SU-DHL-6 (cell line): ENCODE measurements around the gene SEMA4A.

ENCODE experiments used
- H2AFZ ChIP-seq: fragments of 200-600 bp; sonication (generic); 2 replicates; pipeline ENCODE4 v1.6.1; 2014; ENCODE audit warnings: low read depth, mild to moderate bottlenecking, moderate library complexity, mixed read lengths, antibody characterized with exemption, low read length; ENCODE audit not compliant: severe bottlenecking
- H3F3A ChIP-seq: fragments of 200-600 bp; shearing (Covaris generic); 2 replicates; pipeline ENCODE4 v1.6.0; 2016; ENCODE audit warnings: antibody characterized with exemption, mild to moderate bottlenecking; ENCODE audit not compliant: insufficient read depth
- H3K27ac ChIP-seq: fragments of 200-600 bp; sonication (generic); 2 replicates; pipeline ENCODE4 v1.5.1; 2016; ENCODE audit warnings: low read depth, mild to moderate bottlenecking, low read length, moderate library complexity, mixed read lengths
- H3K27me3 ChIP-seq: fragments of 200-600 bp; sonication (generic), shearing (Covaris generic); 2 replicates; pipeline ENCODE4 v1.6.0; 2014; ENCODE audit warnings: mild to moderate bottlenecking, low read length
- H3K36me3 ChIP-seq: fragments of 200-600 bp; sonication (generic); 2 replicates; pipeline ENCODE4 v1.6.1; 2014; ENCODE audit warnings: mild to moderate bottlenecking, low read length, mixed read lengths
- H3K4me2 ChIP-seq: fragments of 300-600, 200-600 bp; shearing (Covaris generic), sonication (generic); 2 replicates; pipeline ENCODE4 v1.6.0; 2014; ENCODE audit warnings: low read length, low read depth, mild to moderate bottlenecking; ENCODE audit not compliant: poor library complexity, severe bottlenecking
- H3K4me3 ChIP-seq: fragments of 200-600 bp; sonication (generic); 2 replicates; pipeline ENCODE4 v1.5.1; 2014; ENCODE audit warnings: antibody characterized with exemption, low read length, mild to moderate bottlenecking, mixed read lengths; ENCODE audit not compliant: insufficient read depth, poor library complexity, severe bottlenecking
- H3K79me2 ChIP-seq: fragments of 200-600 bp; sonication (generic); 2 replicates; pipeline ENCODE4 v1.6.1; 2014; ENCODE audit warnings: mild to moderate bottlenecking, low read length, moderate library complexity; ENCODE audit not compliant: insufficient read depth
- H3K9ac ChIP-seq: fragments of 200-600 bp; sonication (generic); 2 replicates; pipeline ENCODE4 v1.7.0; 2014; ENCODE audit warnings: mild to moderate bottlenecking, low read length
- H3K9me2 ChIP-seq: fragments of 200-600 bp; sonication (generic); replicated peaks from 2 replicates; pipeline ENCODE4 v1.6.1; 2014; ENCODE audit warnings: low read length; ENCODE audit not compliant: insufficient read depth
- H3K9me3 ChIP-seq: fragments of 200-600 bp; sonication (generic); 2 replicates; pipeline ENCODE4 v1.6.1; 2014; ENCODE audit warnings: low read length, mixed read lengths; ENCODE audit not compliant: insufficient read depth
- H4K20me1 ChIP-seq: fragments of 200-600 bp; sonication (generic); 2 replicates; pipeline ENCODE4 v1.6.1; 2014; ENCODE audit warnings: low read depth, mild to moderate bottlenecking, antibody characterized with exemption, low read length, moderate library complexity, mixed read lengths
- CTCF ChIP-seq: fragments of 200-600 bp; sonication (generic); IDR thresholded peaks from one replicate; pipeline ENCODE4 v1.5.1; 2017; ENCODE audit warnings: antibody characterized with exemption, mild to moderate bottlenecking, low read length, moderate library complexity; ENCODE audit not compliant: insufficient read depth, poor library complexity, severe bottlenecking
- EZH2phosphoT487 ChIP-seq: fragments of 200-600 bp; sonication (generic), shearing (Covaris generic); conservative IDR thresholded peaks from 2 replicates; pipeline ENCODE4 v1.6.1; 2018; ENCODE audit warnings: mild to moderate bottlenecking, antibody characterized with exemption, low read length, moderate library complexity, mixed read lengths

SEMA4A gene

GRCh38 chr1:156167536-156167935 is 14.2 kb downstream of the SEMA4A start:
- Histone ChIP-seq H3K9me3 (no peaks in the 10 kb centered on the region), H3K4me2 (no peak overlapping the region), H3K9ac (no peak overlapping the region), H4K20me1 (0 out of 2 replicates have a peak, but pooled peaks cover 4% of the 10 kb centered on the region), H3K4me3 (no peak overlapping the region), H3K9me2 (no peaks in the 10 kb centered on the region), H3K79me2 (no peaks in the 10 kb centered on the region; the same call in 1 of the 2 replicates), H3K27me3 (no peaks in the 10 kb centered on the region), H2AFZ (no peak overlapping the region), H3F3A (peaks cover 21% of the 10 kb centered on the region), H3K36me3 (peaks cover 39% of the 10 kb centered on the region), H3K27ac (no peak overlapping the region)
- TF ChIP-seq EZH2phosphoT487 = no peak
- no peak for TF ChIP-seq CTCF

- no peak overlapping the region for H3K27ac ChIP-seq
- no peak overlapping the region for H2AFZ ChIP-seq
- H3K27me3 ChIP-seq = no peaks in the 10 kb centered on the region
- no peaks in the 10 kb centered on the region for H3K9me2 ChIP-seq
- H4K20me1 ChIP-seq = 0 out of 2 replicates have a peak, but pooled peaks cover 4% of the 10 kb centered on the region
- H3K79me2 ChIP-seq = no peaks in the 10 kb centered on the region
- no peak overlapping the region for H3K4me2 ChIP-seq
- H3K9ac ChIP-seq = no peak overlapping the region
- no peaks in the 10 kb centered on the region for H3K9me3 ChIP-seq
- TF ChIP-seq EZH2phosphoT487 (no peak), CTCF (no peak)
- H3K4me3 ChIP-seq = no peak overlapping the region
- H3K36me3 ChIP-seq = peaks cover 13% of the 10 kb centered on the region
- H3F3A ChIP-seq = no peaks in the 10 kb centered on the region
Observed at GRCh38 chr1:156172696-156173470, 19.5 kb downstream of the SEMA4A start.

GRCh38 chr1:156176610-156177210 is 23.3 kb downstream of the SEMA4A start:
- no peaks in the 10 kb centered on the region for H3K27me3 ChIP-seq
- 0 out of 2 replicates have a peak, but pooled peaks cover 4% of the 10 kb centered on the region for H3K36me3 ChIP-seq
- no peak overlapping the region for H3K27ac ChIP-seq
- H3K79me2 ChIP-seq = no peaks in the 10 kb centered on the region
- no peak overlapping the region for H3K4me3 ChIP-seq
- no peaks in the 10 kb centered on the region for H3K9me3 ChIP-seq
- H3K9ac ChIP-seq = no peak overlapping the region
- H3K4me2 ChIP-seq = no peak overlapping the region
- H4K20me1 ChIP-seq = no peaks in the 10 kb centered on the region
- no peak overlapping the region for H2AFZ ChIP-seq
- TF ChIP-seq CTCF (no peak), EZH2phosphoT487 (no peak)
- H3F3A ChIP-seq = 0 out of 2 replicates have a peak, but pooled peaks cover 6% of the 10 kb centered on the region
- H3K9me2 ChIP-seq = no peaks in the 10 kb centered on the region
